ENCODE results near the gene KRT76.

DNA sequence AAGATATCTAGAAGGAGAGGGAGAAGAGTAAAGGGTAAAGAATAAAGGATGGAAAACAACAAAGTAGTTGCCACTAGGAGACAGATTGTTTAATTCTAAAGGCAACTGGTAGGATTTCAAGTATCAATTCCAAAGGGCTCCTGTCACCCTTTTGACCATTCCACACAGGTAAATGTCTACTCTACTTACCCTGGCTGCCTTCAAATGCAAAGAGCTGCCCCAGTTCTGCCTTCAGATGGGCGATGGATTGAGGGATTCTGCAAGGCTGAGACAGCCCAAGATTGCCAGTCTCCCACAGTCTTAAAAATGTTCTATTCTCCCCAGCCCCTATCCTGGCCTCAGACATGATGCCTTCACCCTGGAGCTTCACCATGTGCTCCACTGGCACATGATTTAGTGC lies 11.4 kb downstream of the KRT76 start:
- TF ChIP-seq, protein P1, sequence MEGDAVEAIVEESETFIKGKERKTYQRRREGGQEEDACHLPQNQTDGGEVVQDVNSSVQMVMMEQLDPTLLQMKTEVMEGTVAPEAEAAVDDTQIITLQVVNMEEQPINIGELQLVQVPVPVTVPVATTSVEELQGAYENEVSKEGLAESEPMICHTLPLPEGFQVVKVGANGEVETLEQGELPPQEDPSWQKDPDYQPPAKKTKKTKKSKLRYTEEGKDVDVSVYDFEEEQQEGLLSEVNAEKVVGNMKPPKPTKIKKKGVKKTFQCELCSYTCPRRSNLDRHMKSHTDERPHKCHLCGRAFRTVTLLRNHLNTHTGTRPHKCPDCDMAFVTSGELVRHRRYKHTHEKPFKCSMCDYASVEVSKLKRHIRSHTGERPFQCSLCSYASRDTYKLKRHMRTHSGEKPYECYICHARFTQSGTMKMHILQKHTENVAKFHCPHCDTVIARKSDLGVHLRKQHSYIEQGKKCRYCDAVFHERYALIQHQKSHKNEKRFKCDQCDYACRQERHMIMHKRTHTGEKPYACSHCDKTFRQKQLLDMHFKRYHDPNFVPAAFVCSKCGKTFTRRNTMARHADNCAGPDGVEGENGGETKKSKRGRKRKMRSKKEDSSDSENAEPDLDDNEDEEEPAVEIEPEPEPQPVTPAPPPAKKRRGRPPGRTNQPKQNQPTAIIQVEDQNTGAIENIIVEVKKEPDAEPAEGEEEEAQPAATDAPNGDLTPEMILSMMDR (IDR thresholded peaks at IDR 0.05), result no peak
- no peak for TF ChIP-seq POLR2A (IDR thresholded peaks at IDR 0.05; ENCODE audit: low read depth)
- no peak for TF ChIP-seq POLR2AphosphoS5 (IDR thresholded peaks at IDR 0.05)
- no peak for TF ChIP-seq EP300 (IDR thresholded peaks at IDR 0.05)

All from esophagus muscularis mucosa (tissue), 4 donors.